Activated CD8-positive, alpha-beta memory T cell treated with anti-CD3 and anti-CD28 coated beads for 1 hour (primary cell): ENCODE data around the gene GUCY2D.
A peak's percentile ranks its signal among the peaks of the same experiment; 100 is the strongest.

Experiments
- DNase-seq, 2 donors: peaks; one replicate each; pipeline ENCODE4 v3.0.0-alpha.2; 2020; ENCODE audit warnings: low read depth in 1 of 2; ENCODE audit errors: extremely low read depth in 1 of 2

The GUCY2D gene

GRCh38 chr17:7989781-7990655, 12.4 kb upstream of the GUCY2D start:
- DNase-seq = peak; percentile 77 to 93

- no peak for DNase-seq
Measured at GRCh38 chr17:7992516-7992915, 9.9 kb upstream of the GUCY2D start.

- no peak for DNase-seq
Measured at GRCh38 chr17:7992924-7993323, 9.5 kb upstream of the GUCY2D start.

- DNase-seq = no peak
Measured at GRCh38 chr17:7993972-7994589, 8.3 kb upstream of the GUCY2D start.

GRCh38 chr17:7995724-7996123, 6.7 kb upstream of the GUCY2D start:
- no peak for DNase-seq

GRCh38 chr17:7997186-7997585, 5.2 kb upstream of the GUCY2D start:
- no peak for DNase-seq

- no peak for DNase-seq
Measured at GRCh38 chr17:8002721-8003593, 542 bp downstream of the GUCY2D start.

GRCh38 chr17:8003594-8004181, 1.3 kb downstream of the GUCY2D start:
- DNase-seq = no peak

GRCh38 chr17:8004899-8005298, 2.5 kb downstream of the GUCY2D start:
- DNase-seq = no peak

- DNase-seq = no peak
Measured at GRCh38 chr17:8005357-8005756, 2.9 kb downstream of the GUCY2D start.

GRCh38 chr17:8005967-8006730, 3.7 kb downstream of the GUCY2D start:
- no peak for DNase-seq

GRCh38 chr17:8006836-8007680, 4.6 kb downstream of the GUCY2D start:
- no peak for DNase-seq

- no peak for DNase-seq
Measured at GRCh38 chr17:8007836-8008235, 5.4 kb downstream of the GUCY2D start.

GRCh38 chr17:8012045-8012580, 9.7 kb downstream of the GUCY2D start:
- DNase-seq = no peak

- DNase-seq = no peak
Measured at GRCh38 chr17:8012996-8013640, 10.7 kb downstream of the GUCY2D start.

- no peak for DNase-seq
Measured at GRCh38 chr17:8013731-8014557, 11.5 kb downstream of the GUCY2D start.

GRCh38 chr17:8014558-8014850, 12.1 kb downstream of the GUCY2D start:
- DNase-seq = no peak
